Naive thymus-derived CD4-positive, alpha-beta T cell (primary cell): ENCODE data around the gene LRMDA. TPM values are rescaled to one million over a fixed set of nuclear protein-coding genes. Genes with fewer than 3 reads are reported as not detected.

Source experiments
- ATAC-seq: fragments of 150-1000 bp; cut with Tn5 transposase; 2 replicates; pipeline ENCODE4 v1.10.0; 2021; ENCODE audit warnings: mild to moderate bottlenecking, moderate library complexity
- CTCF ChIA-PET: fragments of 350-600 bp; sonication (Branson Sonifier 250); formaldehyde crosslinking; loops from one replicate; lab custom pipeline; 2021; ENCODE audit warnings: antibody characterized with exemption; lab: Charles Lee
- POLR2A ChIA-PET: fragments of 350-600 bp; sonication (Branson Sonifier 250); formaldehyde crosslinking; loops from one replicate; lab custom pipeline; 2021; ENCODE audit warnings: antibody characterized with exemption, inconsistent platforms; lab: Charles Lee
- DNase-seq, 9 donors: peaks; one replicate each; pipeline versions ENCODE4 v3.0.0 to v3.0.0-alpha.2; 2020 to 2022; ENCODE audit warnings: mixed read lengths in 1 of 9
- H3K27ac ChIP-seq: one replicate; pipeline ENCODE4 v1.7.0; 2013; ENCODE audit warnings: mild to moderate bottlenecking, low read depth, low read length, moderate library complexity
- H3K27me3 ChIP-seq, 2 donors: one replicate each; pipeline ENCODE4 v1.7.0; 2013; ENCODE audit warnings: low read length in 2 of 2, mild to moderate bottlenecking in 2 of 2, moderate library complexity in 2 of 2; ENCODE audit not compliant: control insufficient read depth in 2 of 2, insufficient read depth in 2 of 2
- H3K36me3 ChIP-seq, 3 experiments: 1 replicate in 2 of 3; 2 replicates in 1 of 3; pipeline ENCODE4 v1.7.0; 2013; ENCODE audit warnings: low read length in 3 of 3, mild to moderate bottlenecking in 3 of 3, moderate library complexity in 1 of 3; ENCODE audit not compliant: insufficient read depth in 3 of 3, control insufficient read depth in 2 of 3
- H3K4me1 ChIP-seq, 2 donors: one replicate each; pipeline ENCODE4 v1.7.0; 2013; ENCODE audit warnings: low read length in 2 of 2, mild to moderate bottlenecking in 2 of 2, moderate library complexity in 1 of 2; ENCODE audit not compliant: control insufficient read depth in 2 of 2, insufficient read depth in 2 of 2
- H3K4me3 ChIP-seq: 2 replicates; pipeline ENCODE4 v1.7.0; 2013; ENCODE audit warnings: mild to moderate bottlenecking, low read length
- H3K9me3 ChIP-seq, 3 experiments: 1 replicate in 2 of 3; 2 replicates in 1 of 3; pipeline ENCODE4 v1.7.0; 2013; ENCODE audit warnings: low read length in 3 of 3; ENCODE audit not compliant: control insufficient read depth in 2 of 3
- H3K27ac Mint-ChIP-seq, 9 donors: one replicate each; pipeline ENCODE4 v1.8.0; 2020 to 2022; ENCODE audit warnings: mixed read lengths in 9 of 9, mild to moderate bottlenecking in 8 of 9, moderate library complexity in 5 of 9, inconsistent platforms in 2 of 9
- H3K27me3 Mint-ChIP-seq, 5 donors: one replicate each; pipeline ENCODE4 v1.8.0; 2021 to 2022; ENCODE audit warnings: mixed read lengths in 5 of 5, mild to moderate bottlenecking in 1 of 5
- H3K36me3 Mint-ChIP-seq, 5 donors: one replicate each; pipeline ENCODE4 v1.8.0; 2020 to 2022; ENCODE audit warnings: mixed read lengths in 5 of 5, mild to moderate bottlenecking in 3 of 5, inconsistent platforms in 1 of 5
- H3K4me1 Mint-ChIP-seq, 7 donors: one replicate each; pipeline ENCODE4 v1.8.0; 2020 to 2022; ENCODE audit warnings: mixed read lengths in 7 of 7, mild to moderate bottlenecking in 3 of 7, inconsistent platforms in 1 of 7
- H3K4me3 Mint-ChIP-seq, 10 donors: one replicate each; pipeline ENCODE4 v1.8.0; 2020 to 2022; ENCODE audit warnings: mild to moderate bottlenecking in 10 of 10, mixed read lengths in 10 of 10, moderate library complexity in 6 of 10, inconsistent platforms in 2 of 10
- H3K9me3 Mint-ChIP-seq, 11 donors: one replicate each; pipeline ENCODE4 v1.8.0; 2020 to 2022; ENCODE audit warnings: mixed read lengths in 11 of 11, mild to moderate bottlenecking in 4 of 11, inconsistent platforms in 1 of 11, moderate library complexity in 1 of 11
- intact Hi-C, 2 donors: fragments of 100-400 bp; cut with micrococcal nuclease; formaldehyde crosslinking; loops; one replicate each; pipeline ENCODE4 v1.15.1; 2023
- polyA plus RNA-seq, 2 donors: library from polyadenylated mRNA; unstranded; fragments of 300-500 nt; fragmentation: Illumina TruSeq; gene quantifications; one replicate each; pipeline ENCODE4 v1.2.3, GENCODE V29; 2021
- total RNA-seq, 6 experiments: library from RNA in 5 of 6; stranded (reverse) in 5 of 6; gene quantifications; 1 replicate in 5 of 6; 2 replicates in 1 of 6; pipeline ENCODE4 v1.2.3 and lab custom pipeline; 2021 to 2026

The LRMDA gene
- total and polyA plus RNA-seq, 7 experiments from 2014 or later = 0.57 to 14.9 (median 3.0) TPM; not detected in 4

DNA sequence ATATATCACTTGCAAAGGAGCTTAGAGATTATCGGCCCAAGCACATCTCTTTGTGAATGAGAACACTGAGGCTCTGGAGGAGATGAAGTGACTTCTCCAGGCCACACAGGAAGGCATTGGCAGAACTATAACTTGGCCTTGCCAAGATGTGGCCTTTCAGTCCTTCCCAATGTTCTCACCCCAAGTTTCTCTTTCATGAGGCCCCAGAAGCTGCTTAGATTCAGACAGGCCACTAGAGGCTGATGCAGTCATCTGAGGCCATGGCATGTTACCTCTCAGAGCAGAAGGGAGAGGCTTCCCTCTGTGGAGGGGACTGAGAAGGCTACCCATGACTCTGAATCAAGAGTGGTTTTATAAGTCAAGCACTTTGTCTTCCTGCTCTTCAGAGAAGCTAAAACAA lies 1003.7 kb downstream of the LRMDA start:
- Mint-ChIP-seq H3K27ac (no peak overlapping the region), H3K4me3 (no peak overlapping the region), H3K4me1 (no peaks in the 10 kb centered on the region), H3K9me3 (peaks cover 0 to 4% (median 0%) of the 10 kb centered on the region in 11 donors), H3K36me3 (no peaks in the 10 kb centered on the region), H3K27me3 (no peaks in the 10 kb centered on the region)
- intact Hi-C loops = no loop called here
- DNase-seq (no peak), ATAC-seq (no peak)
- no peaks in the 10 kb centered on the region for H3K36me3 ChIP-seq
- H3K27ac ChIP-seq = no peak overlapping the region
- ChIA-PET POLR2A (no interaction called here), CTCF (no interaction called here)
- H3K4me1 ChIP-seq = no peaks in the 10 kb centered on the region
- H3K27me3 ChIP-seq = no peaks in the 10 kb centered on the region
- no peaks in the 10 kb centered on the region for H3K9me3 ChIP-seq
- H3K4me3 ChIP-seq = no peak overlapping the region

GRCh38 chr10:76436401-76436811 lies 1005.0 kb downstream of the LRMDA start:
- H3K9me3 Mint-ChIP-seq = peaks cover 0 to 4% (median 0%) of the 10 kb centered on the region in 11 donors
- POLR2A ChIA-PET = no interaction called here

DNA sequence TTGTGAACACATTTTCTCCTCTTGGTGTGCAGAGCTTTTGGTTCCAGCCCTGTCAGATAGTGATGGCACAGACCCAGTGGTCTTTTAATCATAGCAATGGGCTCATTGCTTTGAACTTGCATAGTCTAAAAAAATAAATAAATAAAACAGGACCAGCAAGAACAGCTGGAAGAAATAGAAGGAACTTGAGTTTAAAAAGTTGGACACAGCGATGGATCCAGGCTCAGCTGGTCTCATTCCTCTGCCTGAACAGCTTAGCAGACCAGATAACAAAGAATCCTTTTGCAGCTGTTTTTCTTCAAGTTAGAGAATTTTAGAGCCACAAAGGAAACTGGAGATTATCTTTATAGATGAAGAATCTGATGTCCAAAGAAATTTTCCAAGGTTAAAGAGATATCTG lies 1005.6 kb downstream of the LRMDA start:
- intact Hi-C loops = no loop called here
- H3K27ac Mint-ChIP-seq = no peak overlapping the region
- Histone ChIP-seq H3K4me3 (no peak overlapping the region), H3K4me1 (no peaks in the 10 kb centered on the region), H3K27me3 (no peaks in the 10 kb centered on the region), H3K36me3 (no peaks in the 10 kb centered on the region), H3K9me3 (no peaks in the 10 kb centered on the region), H3K27ac (no peak overlapping the region)
- H3K4me1 Mint-ChIP-seq = no peaks in the 10 kb centered on the region
- CTCF ChIA-PET = no interaction called here
- H3K9me3 Mint-ChIP-seq = peaks cover 0 to 4% (median 0%) of the 10 kb centered on the region in 11 donors
- ATAC-seq (no peak), DNase-seq (no peak)
- POLR2A ChIA-PET = no interaction called here
- no peaks in the 10 kb centered on the region for H3K27me3 Mint-ChIP-seq
- H3K36me3 Mint-ChIP-seq = no peaks in the 10 kb centered on the region
- no peak overlapping the region for H3K4me3 Mint-ChIP-seq

More at GRCh38 chr10:76436401-76436811, 1005.0 kb downstream of the LRMDA start:
- CTCF ChIA-PET = no interaction called here
- H3K4me3 ChIP-seq = no peak overlapping the region
- Mint-ChIP-seq H3K27ac (no peak overlapping the region), H3K36me3 (no peaks in the 10 kb centered on the region), H3K27me3 (no peaks in the 10 kb centered on the region), H3K4me1 (no peaks in the 10 kb centered on the region), H3K4me3 (no peak overlapping the region)
- no peaks in the 10 kb centered on the region for H3K36me3 ChIP-seq
- ATAC-seq = no peak
- no peak for DNase-seq
- no peaks in the 10 kb centered on the region for H3K27me3 ChIP-seq
- no peaks in the 10 kb centered on the region for H3K4me1 ChIP-seq
- no peaks in the 10 kb centered on the region for H3K9me3 ChIP-seq
- no peak overlapping the region for H3K27ac ChIP-seq
- intact Hi-C loops = no loop called here

- no peak overlapping the region for H3K4me3 Mint-ChIP-seq
- intact Hi-C loops = no loop called here
- H3K9me3 Mint-ChIP-seq = peaks cover 0 to 4% (median 0%) of the 10 kb centered on the region in 11 donors
- H3K4me1 Mint-ChIP-seq = no peaks in the 10 kb centered on the region
- POLR2A ChIA-PET = no interaction called here
- DNase-seq = no peak
- CTCF ChIA-PET = no interaction called here
- no peaks in the 10 kb centered on the region for H3K4me1 ChIP-seq
- no peak overlapping the region for H3K27ac ChIP-seq
- no peaks in the 10 kb centered on the region for H3K36me3 ChIP-seq
- H3K4me3 ChIP-seq = no peak overlapping the region
- H3K27me3 ChIP-seq = no peaks in the 10 kb centered on the region
- no peak for ATAC-seq
- no peaks in the 10 kb centered on the region for H3K36me3 Mint-ChIP-seq
- H3K27me3 Mint-ChIP-seq = no peaks in the 10 kb centered on the region
- no peaks in the 10 kb centered on the region for H3K9me3 ChIP-seq
- no peak overlapping the region for H3K27ac Mint-ChIP-seq
Observed at GRCh38 chr10:76440426-76440825, 1009.0 kb downstream of the LRMDA start.

DNA sequence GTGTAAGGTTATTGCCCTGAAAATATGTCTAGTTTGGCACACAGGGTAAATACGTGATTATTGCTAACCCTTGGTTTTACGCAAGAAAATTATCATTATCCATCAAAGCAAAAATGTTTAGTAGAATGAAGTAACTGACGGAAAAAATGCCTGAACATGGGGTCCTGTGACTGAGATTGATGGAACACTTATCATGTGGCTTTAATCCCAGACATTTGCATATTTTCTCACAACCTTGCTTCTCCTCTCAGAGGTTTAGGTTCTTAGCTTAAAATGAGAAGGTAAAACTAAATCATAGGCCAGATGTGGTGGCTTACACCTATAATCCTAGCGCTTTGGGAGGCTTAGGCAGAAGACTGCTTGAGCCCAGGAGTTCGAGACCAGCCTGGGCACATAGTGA lies 1010.7 kb downstream of the LRMDA start:
- Mint-ChIP-seq H3K27me3 (no peaks in the 10 kb centered on the region), H3K4me3 (no peak overlapping the region), H3K27ac (no peak overlapping the region), H3K4me1 (no peaks in the 10 kb centered on the region), H3K36me3 (no peaks in the 10 kb centered on the region), H3K9me3 (peaks cover 0 to 4% (median 0%) of the 10 kb centered on the region in 11 donors)
- H3K4me1 ChIP-seq = no peaks in the 10 kb centered on the region
- POLR2A ChIA-PET = no interaction called here
- no peaks in the 10 kb centered on the region for H3K27me3 ChIP-seq
- intact Hi-C loops = no loop called here
- H3K4me3 ChIP-seq = no peak overlapping the region
- no peaks in the 10 kb centered on the region for H3K36me3 ChIP-seq
- no peaks in the 10 kb centered on the region for H3K9me3 ChIP-seq
- H3K27ac ChIP-seq = no peak overlapping the region
- ATAC-seq (no peak), DNase-seq (no peak)
- CTCF ChIA-PET = no interaction called here

- no peaks in the 10 kb centered on the region for H3K36me3 Mint-ChIP-seq
- DNase-seq = no peak
- H3K4me3 Mint-ChIP-seq = no peak overlapping the region
- no peak overlapping the region for H3K27ac Mint-ChIP-seq
- ChIA-PET CTCF (interaction anchor here (0.6 kb wide), 1 partner anchor 70 kb away, joined by 5 read pairs; no protein-coding TSS in a partner anchor), POLR2A (no interaction called here)
- H3K9me3 Mint-ChIP-seq = peaks cover 0 to 4% (median 0%) of the 10 kb centered on the region in 11 donors
- no peak overlapping the region for H3K4me3 ChIP-seq
- H3K27ac ChIP-seq = no peak overlapping the region
- intact Hi-C loops = no loop called here
- H3K4me1 ChIP-seq = no peaks in the 10 kb centered on the region
- no peaks in the 10 kb centered on the region for H3K9me3 ChIP-seq
- peaks cover 0 to 1% (median 0%) of the 10 kb centered on the region in 7 donors for H3K4me1 Mint-ChIP-seq
- no peak for ATAC-seq
- H3K27me3 Mint-ChIP-seq = no peaks in the 10 kb centered on the region
- H3K27me3 ChIP-seq = no peaks in the 10 kb centered on the region
- H3K36me3 ChIP-seq = no peaks in the 10 kb centered on the region
Observed at GRCh38 chr10:76444034-76444800, 1012.8 kb downstream of the LRMDA start.

DNA sequence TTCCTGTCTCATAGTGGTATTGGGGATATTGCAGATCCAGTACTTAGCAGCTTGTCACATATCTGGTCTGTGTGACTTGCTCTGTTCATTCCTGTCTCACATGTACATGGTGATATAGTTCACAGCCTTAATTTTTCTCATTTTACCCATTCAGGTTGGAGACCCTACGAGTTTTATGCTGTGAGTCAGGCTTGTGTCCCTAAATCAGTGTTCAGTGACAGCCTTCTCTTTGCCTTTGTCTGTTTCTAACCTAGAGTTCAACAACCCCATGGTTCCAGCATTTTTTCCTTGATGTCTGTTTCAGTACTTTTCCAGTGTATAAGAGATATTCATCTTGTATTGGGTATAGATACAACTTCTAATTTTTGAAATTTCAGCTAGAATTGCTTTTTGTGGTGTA lies 1016.2 kb downstream of the LRMDA start:
- Mint-ChIP-seq H3K27me3 (peaks cover 0 to 13% (median 0%) of the 10 kb centered on the region in 5 donors), H3K9me3 (peaks cover 0 to under 1% (median 0%) of the 10 kb centered on the region in 11 donors), H3K27ac (no peak overlapping the region), H3K4me3 (no peak overlapping the region), H3K4me1 (peaks cover 0 to 1% (median 0%) of the 10 kb centered on the region in 7 donors), H3K36me3 (no peaks in the 10 kb centered on the region)
- Histone ChIP-seq H3K4me3 (no peak overlapping the region), H3K27me3 (no peaks in the 10 kb centered on the region), H3K9me3 (no peaks in the 10 kb centered on the region), H3K4me1 (no peaks in the 10 kb centered on the region), H3K36me3 (no peaks in the 10 kb centered on the region), H3K27ac (no peak overlapping the region)
- no peak for ATAC-seq
- intact Hi-C loops = no loop called here
- ChIA-PET POLR2A (no interaction called here), CTCF (no interaction called here)
- DNase-seq = no peak
